Dendritic cell treated with granulocyte-macrophage colony-stimulating factor and Interleukin-4, amounts not matched to agents 40 ng/mL and 50 ng/mL, for 4 days (primary cell): ENCODE measurements around the gene BLOC1S4.

Experiments
- H3K27ac Mint-ChIP-seq: one replicate; pipeline ENCODE4 v1.8.0; 2022; ENCODE audit warnings: mild to moderate bottlenecking, mixed read lengths
- H3K27me3 Mint-ChIP-seq: one replicate; pipeline ENCODE4 v1.8.0; 2022; ENCODE audit warnings: mild to moderate bottlenecking, mixed read lengths
- H3K36me3 Mint-ChIP-seq: one replicate; pipeline ENCODE4 v1.8.0; 2022; ENCODE audit warnings: low read depth, mixed read lengths
- H3K4me1 Mint-ChIP-seq: one replicate; pipeline ENCODE4 v1.8.0; 2022; ENCODE audit warnings: low read depth, mixed read lengths
- H3K4me3 Mint-ChIP-seq: one replicate; pipeline ENCODE4 v1.8.0; 2022; ENCODE audit warnings: mild to moderate bottlenecking, moderate library complexity, mixed read lengths
- H3K9me3 Mint-ChIP-seq: one replicate; pipeline ENCODE4 v1.8.0; 2022; ENCODE audit warnings: mixed read lengths
- intact Hi-C: fragments of 100-400 bp; cut with micrococcal nuclease; formaldehyde crosslinking; loops from one replicate; pipeline ENCODE4 v1.15.0; 2022

BLOC1S4 gene

GRCh38 chr4:6730603-6731317 lies 14.8 kb downstream of the BLOC1S4 start:
- intact Hi-C loops, result no loop called here
- Mint-ChIP-seq H3K4me3 (no peak overlapping the region), H3K9me3 (no peaks in the 10 kb centered on the region), H3K4me1 (peaks cover 56% of the 10 kb centered on the region), H3K27ac (peak overlapping the region; percentile 52), H3K36me3 (no peaks in the 10 kb centered on the region), H3K27me3 (peaks cover 14% of the 10 kb centered on the region)

GRCh38 chr4:6731318-6731675 lies 15.3 kb downstream of the BLOC1S4 start:
- Mint-ChIP-seq H3K36me3 (no peaks in the 10 kb centered on the region), H3K27ac (peak overlapping the region; percentile 90), H3K4me3 (no peak overlapping the region), H3K4me1 (peaks cover 56% of the 10 kb centered on the region), H3K9me3 (no peaks in the 10 kb centered on the region), H3K27me3 (peaks cover 14% of the 10 kb centered on the region)
- intact Hi-C loops, result no loop called here

- H3K27me3 Mint-ChIP-seq, result peaks cover 14% of the 10 kb centered on the region
- H3K27ac Mint-ChIP-seq, result peak overlapping the region; percentile 90
- no peak overlapping the region for H3K4me3 Mint-ChIP-seq
- H3K9me3 Mint-ChIP-seq, result no peaks in the 10 kb centered on the region
- H3K36me3 Mint-ChIP-seq, result no peaks in the 10 kb centered on the region
- H3K4me1 Mint-ChIP-seq, result peaks cover 56% of the 10 kb centered on the region
- intact Hi-C loops, result no loop called here
Observed at GRCh38 chr4:6731780-6732179, 15.8 kb downstream of the BLOC1S4 start.

- H3K27ac Mint-ChIP-seq, result peak overlapping the region; percentile 90
- H3K4me1 Mint-ChIP-seq, result peaks cover 54% of the 10 kb centered on the region
- no peaks in the 10 kb centered on the region for H3K36me3 Mint-ChIP-seq
- H3K9me3 Mint-ChIP-seq, result no peaks in the 10 kb centered on the region
- H3K27me3 Mint-ChIP-seq, result peaks cover 16% of the 10 kb centered on the region
- intact Hi-C loops, result no loop called here
- no peak overlapping the region for H3K4me3 Mint-ChIP-seq
Observed at GRCh38 chr4:6732441-6733357, 16.7 kb downstream of the BLOC1S4 start.

- Mint-ChIP-seq H3K36me3 (no peaks in the 10 kb centered on the region), H3K27ac (peak overlapping the region; percentile 90), H3K4me3 (no peak overlapping the region), H3K27me3 (peaks cover 15% of the 10 kb centered on the region), H3K9me3 (no peaks in the 10 kb centered on the region), H3K4me1 (peaks cover 45% of the 10 kb centered on the region)
- intact Hi-C loops, result no loop called here
Observed at GRCh38 chr4:6733358-6734164, 17.6 kb downstream of the BLOC1S4 start.

GRCh38 chr4:6734165-6734786 lies 18.3 kb downstream of the BLOC1S4 start:
- H3K27ac Mint-ChIP-seq, result peak overlapping the region; percentile 58
- H3K4me1 Mint-ChIP-seq, result peaks cover 43% of the 10 kb centered on the region
- no peaks in the 10 kb centered on the region for H3K36me3 Mint-ChIP-seq
- H3K9me3 Mint-ChIP-seq, result no peaks in the 10 kb centered on the region
- no peak overlapping the region for H3K4me3 Mint-ChIP-seq
- intact Hi-C loops, result no loop called here
- H3K27me3 Mint-ChIP-seq, result peaks cover 19% of the 10 kb centered on the region

- intact Hi-C loops, result no loop called here
- peaks cover 18% of the 10 kb centered on the region for H3K27me3 Mint-ChIP-seq
- no peak overlapping the region for H3K27ac Mint-ChIP-seq
Observed at GRCh38 chr4:6739920-6740319, 23.9 kb downstream of the BLOC1S4 start.

GRCh38 chr4:6740347-6740746 lies 24.4 kb downstream of the BLOC1S4 start:
- peaks cover 19% of the 10 kb centered on the region for H3K27me3 Mint-ChIP-seq
- intact Hi-C loops, result no loop called here
- peaks cover 10% of the 10 kb centered on the region for H3K4me1 Mint-ChIP-seq
- no peak overlapping the region for H3K27ac Mint-ChIP-seq
- no peaks in the 10 kb centered on the region for H3K9me3 Mint-ChIP-seq
- no peaks in the 10 kb centered on the region for H3K36me3 Mint-ChIP-seq
- H3K4me3 Mint-ChIP-seq, result no peak overlapping the region

More at GRCh38 chr4:6739920-6740319, 23.9 kb downstream of the BLOC1S4 start:
- peaks cover 10% of the 10 kb centered on the region for H3K4me1 Mint-ChIP-seq
- H3K36me3 Mint-ChIP-seq, result no peaks in the 10 kb centered on the region
- no peaks in the 10 kb centered on the region for H3K9me3 Mint-ChIP-seq
- H3K4me3 Mint-ChIP-seq, result no peak overlapping the region

GRCh38 chr4:6742507-6742906 lies 26.5 kb downstream of the BLOC1S4 start:
- no peak overlapping the region for H3K27ac Mint-ChIP-seq
- no peaks in the 10 kb centered on the region for H3K36me3 Mint-ChIP-seq
- intact Hi-C loops, result no loop called here
- peaks cover 27% of the 10 kb centered on the region for H3K27me3 Mint-ChIP-seq
- no peaks in the 10 kb centered on the region for H3K9me3 Mint-ChIP-seq
- H3K4me1 Mint-ChIP-seq, result peaks cover 19% of the 10 kb centered on the region
- no peak overlapping the region for H3K4me3 Mint-ChIP-seq

GRCh38 chr4:6742989-6743388 lies 27.0 kb downstream of the BLOC1S4 start:
- peaks cover 20% of the 10 kb centered on the region for H3K4me1 Mint-ChIP-seq
- no peak overlapping the region for H3K27ac Mint-ChIP-seq
- no peaks in the 10 kb centered on the region for H3K9me3 Mint-ChIP-seq
- no peak overlapping the region for H3K4me3 Mint-ChIP-seq
- intact Hi-C loops, result no loop called here
- H3K27me3 Mint-ChIP-seq, result peaks cover 23% of the 10 kb centered on the region
- no peaks in the 10 kb centered on the region for H3K36me3 Mint-ChIP-seq

GRCh38 chr4:6746721-6747293 lies 30.8 kb downstream of the BLOC1S4 start:
- H3K27me3 Mint-ChIP-seq, result peaks cover 16% of the 10 kb centered on the region
- intact Hi-C loops, result no loop called here
- H3K4me1 Mint-ChIP-seq, result peaks cover 40% of the 10 kb centered on the region
- no peaks in the 10 kb centered on the region for H3K9me3 Mint-ChIP-seq
- H3K4me3 Mint-ChIP-seq, result no peak overlapping the region
- no peaks in the 10 kb centered on the region for H3K36me3 Mint-ChIP-seq
- peak overlapping the region; percentile 17 for H3K27ac Mint-ChIP-seq

- H3K4me1 Mint-ChIP-seq, result peaks cover 47% of the 10 kb centered on the region
- intact Hi-C loops, result no loop called here
- H3K4me3 Mint-ChIP-seq, result no peak overlapping the region
- H3K9me3 Mint-ChIP-seq, result no peaks in the 10 kb centered on the region
- peaks cover 14% of the 10 kb centered on the region for H3K27me3 Mint-ChIP-seq
- no peaks in the 10 kb centered on the region for H3K36me3 Mint-ChIP-seq
- peak overlapping the region; percentile 17 for H3K27ac Mint-ChIP-seq
Observed at GRCh38 chr4:6747294-6748051, 31.5 kb downstream of the BLOC1S4 start.

- Mint-ChIP-seq H3K9me3 (no peaks in the 10 kb centered on the region), H3K36me3 (no peaks in the 10 kb centered on the region), H3K27me3 (peaks cover 14% of the 10 kb centered on the region), H3K27ac (no peak overlapping the region), H3K4me3 (no peak overlapping the region), H3K4me1 (peaks cover 50% of the 10 kb centered on the region)
- intact Hi-C loops, result no loop called here
Observed at GRCh38 chr4:6748286-6748685, 32.3 kb downstream of the BLOC1S4 start.
